GM18519 (cell line): Measurements from ENCODE around the gene VARS1.
"Not testable (repeated sequence)": the region's sequence is repeated elsewhere in the genome, so short reads cannot be mapped to it uniquely, and the experiment has no call there.

ENCODE experiments used
- ATAC-seq: cut with Tn5 transposase; IDR thresholded peaks from one replicate; pipeline ENCODE4 v1.9.1; 2021; ENCODE audit warnings: mild to moderate bottlenecking, moderate library complexity; ENCODE audit not compliant: unreplicated experiment, low FRiP score

The VARS1 gene

DNA sequence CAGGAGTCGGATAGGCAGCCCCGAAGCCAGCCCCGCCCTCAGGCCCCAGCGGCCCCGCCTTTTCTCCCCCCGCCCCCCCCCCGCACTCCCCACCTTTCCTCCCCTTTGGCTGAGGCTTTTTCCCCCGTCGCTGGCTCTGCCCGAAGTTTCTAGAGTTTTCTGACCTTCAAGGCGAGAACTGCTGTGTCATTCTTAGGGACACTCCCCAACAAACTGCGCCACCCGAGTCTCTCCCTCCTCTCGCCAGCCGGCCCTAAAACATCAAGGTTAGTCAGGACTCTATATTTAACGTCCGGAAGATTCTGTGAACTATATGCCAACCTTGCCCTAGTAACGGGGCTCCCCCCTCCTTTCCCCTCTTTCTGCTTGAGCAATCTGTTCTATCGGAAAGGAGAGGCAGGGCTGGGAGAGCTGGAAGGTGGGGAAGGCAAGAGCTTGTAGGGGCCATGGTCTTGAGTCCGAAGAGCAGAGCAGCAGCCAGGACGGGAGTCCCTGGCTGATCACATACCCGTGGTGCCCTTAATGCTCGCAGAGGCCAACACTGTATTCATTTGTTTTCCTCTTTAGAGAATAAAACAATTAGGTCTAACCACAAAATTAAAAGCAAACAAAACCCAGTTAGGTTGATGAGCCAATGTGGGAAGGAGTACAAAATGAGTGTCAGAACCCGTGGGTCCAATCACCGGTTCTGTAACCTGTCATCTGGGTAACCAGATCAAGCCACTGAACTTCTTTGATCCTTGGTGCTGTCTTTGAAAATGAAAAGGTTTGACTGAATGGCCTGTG lies 26.7 kb upstream of the VARS1 start:
- no peak for ATAC-seq

DNA sequence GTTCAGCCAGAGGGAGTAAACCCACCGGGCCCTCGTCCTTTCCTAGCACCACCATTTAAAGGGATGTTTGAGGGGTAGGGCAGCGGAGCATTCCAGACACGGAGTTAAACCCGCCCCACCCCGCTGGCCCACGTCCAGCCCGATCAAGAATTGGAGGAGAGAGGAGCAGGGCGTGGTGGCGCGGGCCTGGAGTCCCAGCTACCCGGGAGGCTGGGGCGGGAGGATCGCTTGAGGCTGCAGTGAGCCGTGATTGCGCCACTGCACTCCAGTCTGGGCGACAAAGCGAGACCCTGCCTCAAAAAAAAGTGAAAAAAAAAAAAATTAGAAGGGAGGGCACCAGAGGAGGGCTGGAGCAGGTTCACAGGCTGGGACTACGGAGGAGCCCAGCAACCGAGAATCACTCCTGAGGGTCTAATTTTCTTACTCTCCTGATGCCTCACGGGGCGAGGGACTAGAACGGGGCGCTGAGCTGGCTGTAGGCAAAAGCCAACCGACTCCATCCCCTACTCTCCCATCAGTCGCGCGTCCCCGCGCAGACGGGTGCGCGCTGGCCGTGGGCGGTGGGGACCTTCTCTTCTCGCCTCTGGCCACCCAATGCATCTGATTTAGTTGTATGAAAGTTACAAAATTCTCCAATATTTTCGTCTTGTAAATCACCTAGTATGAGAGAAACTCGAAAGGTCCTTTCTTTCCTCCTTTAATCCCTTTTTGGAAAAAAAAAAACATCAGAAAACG lies 25.9 kb upstream of the VARS1 start:
- ATAC-seq, result no peak

DNA sequence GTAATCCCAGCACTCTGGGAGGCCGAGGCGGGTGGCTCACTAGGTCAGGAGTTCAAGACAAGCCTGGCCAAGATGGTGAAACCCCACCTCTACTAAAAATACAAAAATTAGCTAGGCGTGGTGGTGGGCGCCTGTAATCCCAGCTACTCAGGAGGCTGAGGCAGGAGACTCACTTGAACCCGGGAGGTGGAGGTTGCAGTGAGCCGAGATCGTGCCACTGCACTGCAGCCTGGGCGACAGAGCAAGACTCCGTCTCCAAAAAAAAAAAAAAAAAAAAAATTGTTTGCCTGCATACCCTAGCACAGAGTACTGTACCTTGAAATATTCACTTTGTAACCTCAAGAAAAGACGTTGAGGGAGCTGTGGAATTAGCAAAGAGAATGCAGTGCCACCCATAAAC lies 24.8 kb upstream of the VARS1 start:
- ATAC-seq, result not testable (repeated sequence)

DNA sequence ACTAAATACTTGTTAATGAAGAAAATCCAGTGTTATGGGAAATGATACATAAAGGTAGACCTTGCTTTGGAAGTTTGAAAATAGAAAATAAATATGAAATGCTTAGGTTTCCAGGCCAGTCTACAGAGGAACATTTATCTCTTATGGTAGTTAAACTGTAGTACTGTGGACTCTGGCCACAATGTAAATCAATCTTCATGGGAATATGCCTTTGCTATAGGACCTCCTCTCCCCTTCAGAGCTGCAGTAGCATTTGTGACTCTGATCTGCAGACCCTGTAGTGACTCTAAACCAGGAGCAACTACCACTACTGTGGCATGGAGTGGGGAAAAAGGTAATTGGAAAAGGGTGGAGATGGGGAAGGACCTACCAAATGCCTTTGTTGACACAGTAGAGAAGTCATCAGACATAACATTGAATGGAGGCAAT lies 24.3 kb upstream of the VARS1 start:
- no peak for ATAC-seq

- not testable (repeated sequence) for ATAC-seq
These were observed 22.5 kb upstream of the VARS1 start for GRCh38 chr6:31817929-31818511.

GRCh38 chr6:31817133-31817928 lies 21.8 kb upstream of the VARS1 start:
- not testable (repeated sequence) for ATAC-seq

GRCh38 chr6:31815025-31815838 lies 19.7 kb upstream of the VARS1 start, which contains the start of the genes HSPA1A and HSPA1L:
Gene HSPA1A (plus strand): TSS chr6:31815543. CDS start chr6:31815757, 214 bp downstream.
Gene HSPA1L (minus strand): TSS chr6:31815283. CDS start chr6:31811972, 3,311 bp downstream.
- ATAC-seq, result no peak

DNA sequence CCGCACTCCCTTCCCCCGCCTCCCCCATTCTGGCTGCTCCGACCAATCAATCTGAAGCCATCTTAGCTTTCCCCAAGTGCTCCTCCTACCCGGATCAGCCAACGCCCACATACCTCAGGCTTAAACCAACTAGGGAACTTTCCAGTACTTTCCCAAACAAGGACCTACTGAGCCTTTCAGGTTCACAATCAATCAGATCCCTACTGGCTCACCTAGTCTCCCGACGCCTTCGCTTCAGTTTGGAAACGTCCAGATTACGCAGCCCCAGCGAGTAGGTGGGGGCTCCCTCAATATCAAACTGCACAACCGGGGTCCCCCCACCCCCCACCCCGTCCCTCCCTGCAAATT lies 19.1 kb upstream of the VARS1 start:
- ATAC-seq, result no peak

GRCh38 chr6:31813465-31813849 lies 17.9 kb upstream of the VARS1 start:
- no peak for ATAC-seq

DNA sequence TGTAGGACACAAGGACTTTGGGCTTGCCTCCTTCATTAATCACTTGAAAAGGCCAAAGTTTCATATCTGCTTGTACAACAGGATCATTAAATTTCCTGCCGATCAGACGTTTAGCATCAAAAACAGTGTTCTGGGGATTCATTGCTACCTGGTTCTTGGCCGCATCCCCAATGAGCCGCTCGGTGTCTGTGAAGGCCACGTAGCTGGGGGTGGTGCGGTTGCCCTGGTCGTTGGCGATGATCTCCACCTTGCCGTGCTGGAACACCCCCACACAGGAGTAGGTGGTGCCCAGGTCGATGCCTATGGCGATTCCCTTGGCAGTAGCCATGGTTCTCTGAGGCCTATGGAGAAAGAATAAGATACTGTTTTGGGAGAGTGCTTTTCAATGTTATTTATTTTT lies 16.1 kb upstream of the VARS1 start:
- ATAC-seq, result no peak

DNA sequence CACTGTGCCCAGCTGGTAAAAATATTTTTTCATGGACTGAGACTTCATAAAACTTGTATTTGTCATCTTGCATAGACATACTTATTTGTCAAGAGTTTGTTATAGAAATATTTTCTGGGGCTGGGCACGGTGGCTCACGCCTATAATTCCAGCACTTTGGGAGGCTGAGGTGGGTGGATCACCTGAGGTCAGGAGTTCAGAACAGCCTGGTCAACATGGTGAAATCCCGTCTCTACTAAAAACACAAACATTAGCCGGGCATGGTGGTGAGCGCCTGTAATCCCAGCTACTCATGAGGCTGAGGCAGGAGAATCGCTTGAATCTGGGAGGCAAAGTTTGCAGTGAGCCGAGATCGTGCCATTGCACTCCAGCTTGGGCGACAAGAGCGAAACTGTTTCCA lies 13.0 kb upstream of the VARS1 start:
- not testable (repeated sequence) for ATAC-seq

GRCh38 chr6:31806470-31807272 lies 11.1 kb upstream of the VARS1 start, which contains the start of gene LSM2:
Gene LSM2 (minus strand): TSS chr6:31806966. CDS start chr6:31806757, 209 bp downstream.
- ATAC-seq, result peak; percentile 66

GRCh38 chr6:31805939-31806469 lies 10.5 kb upstream of the VARS1 start:
- no peak for ATAC-seq

DNA sequence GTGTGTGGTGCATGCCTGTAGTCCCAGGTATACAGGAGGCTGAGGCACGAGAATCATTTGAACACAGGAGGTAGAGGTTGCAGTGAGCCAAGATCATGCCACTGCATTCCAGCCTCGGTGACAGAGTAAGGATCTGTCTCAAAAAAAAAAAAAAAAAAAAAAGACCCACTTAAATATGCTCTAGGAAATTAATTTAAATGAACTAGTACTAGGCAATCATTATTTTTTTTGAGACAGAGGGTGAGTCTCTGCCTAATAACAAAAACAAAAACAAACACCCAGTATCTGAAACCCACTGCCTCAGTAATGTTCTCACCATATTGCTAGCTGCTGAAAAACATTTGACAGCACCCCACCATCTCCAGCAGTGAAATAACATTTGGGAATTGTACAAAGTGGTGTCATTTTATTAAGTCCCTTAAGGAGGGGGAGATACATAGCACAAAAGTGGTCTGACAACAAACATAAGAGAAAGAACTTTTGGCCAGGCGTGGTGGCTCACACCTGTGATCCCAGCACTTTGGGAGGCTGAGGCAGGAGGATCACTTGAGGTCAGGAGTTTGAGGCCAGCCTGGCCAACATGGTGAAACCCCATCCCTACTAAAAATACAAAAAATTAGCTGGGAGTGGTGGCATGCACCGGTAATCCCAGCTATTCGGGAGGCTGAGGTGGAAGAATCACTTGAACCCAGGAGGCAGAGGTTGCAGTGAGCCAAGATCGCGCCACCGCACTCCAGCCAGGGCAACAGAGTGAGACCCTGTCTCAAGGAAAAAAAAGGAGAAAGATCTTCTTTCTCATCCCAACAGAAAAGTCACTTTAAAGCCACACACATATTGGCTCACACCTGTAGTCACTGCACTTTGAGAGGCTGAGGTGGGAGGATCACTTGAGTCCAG lies 5.7 kb upstream of the VARS1 start:
- ATAC-seq, result not testable (repeated sequence)

DNA sequence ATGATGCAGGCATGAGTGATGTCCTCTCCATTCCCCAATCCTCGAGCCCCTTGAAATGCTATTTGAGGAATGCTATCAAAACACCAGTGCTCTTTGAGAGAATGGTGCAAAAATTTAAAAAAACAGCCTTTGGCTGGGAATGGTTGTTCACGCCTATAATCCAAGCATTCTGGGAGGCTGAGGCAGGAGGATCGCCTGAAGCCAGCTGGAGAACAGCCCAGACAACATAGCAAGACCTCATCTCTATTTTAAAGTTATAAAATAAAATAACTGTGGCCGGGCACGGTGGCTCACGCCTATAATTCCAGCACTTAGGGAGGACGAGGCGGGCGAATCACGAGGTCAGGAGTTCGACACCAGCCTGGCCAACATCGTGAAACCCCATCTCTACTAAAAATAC lies 4.2 kb upstream of the VARS1 start:
- no peak for ATAC-seq

DNA sequence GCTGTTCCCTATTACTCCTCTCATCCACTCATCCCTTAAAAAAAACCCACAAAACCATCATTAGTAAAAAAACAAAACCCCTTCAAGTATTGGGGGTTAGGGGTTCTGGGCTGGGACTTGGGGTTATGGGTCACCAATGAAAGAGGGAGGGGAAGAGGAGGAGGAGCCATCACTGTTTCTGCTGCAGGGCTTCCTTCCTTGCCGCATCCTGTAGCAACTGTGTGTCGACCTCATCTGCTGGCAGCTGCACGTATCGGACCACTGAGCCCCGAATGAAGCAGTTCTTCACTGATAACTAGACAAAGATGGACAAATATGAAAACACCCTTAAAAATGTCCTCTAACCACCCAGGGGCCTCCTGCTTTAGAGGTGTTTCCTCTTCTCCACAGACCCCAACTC lies 2.0 kb upstream of the VARS1 start:
- ATAC-seq, result no peak

- no peak for ATAC-seq
These were observed 1.4 kb upstream of the VARS1 start for GRCh38 chr6:31796993-31797385.
